H1 (cell line): ENCODE data around the gene ZNF689. TPM values are rescaled to one million over a fixed set of nuclear protein-coding genes. Genes with fewer than 3 reads are reported as not detected.

Experiments used
- ASH2L ChIP-seq: fragments of 200-600, 300-600 bp; sonication (generic); IDR thresholded peaks from one replicate; pipeline ENCODE4 v1.7.1; 2017; ENCODE audit warnings: low read length
- CREB1 ChIP-seq: IDR thresholded peaks from 2 replicates; pipeline ENCODE4 v1.6.1; 2012; ENCODE audit warnings: inconsistent platforms
- E2F6 ChIP-seq: IDR thresholded peaks from 2 replicates; pipeline ENCODE4 v1.6.1; 2012; ENCODE audit warnings: inconsistent platforms
- FOSL1 ChIP-seq: IDR thresholded peaks from 2 replicates; pipeline ENCODE4 v1.6.1; 2011; ENCODE audit warnings: mild to moderate bottlenecking, low read depth, low read length, moderate library complexity; ENCODE audit not compliant: insufficient read depth
- HDAC2 ChIP-seq, 2 experiments: fragments of 300-600 bp in 1 of 2; sonication (generic) in 1 of 2; IDR thresholded peaks; 2 replicates each; pipeline ENCODE4 v1.6.1; 2011 to 2012; ENCODE audit warnings: low read depth in 2 of 2, low read length in 2 of 2, mild to moderate bottlenecking in 2 of 2, moderate library complexity in 2 of 2, borderline replicate concordance in 1 of 2, inconsistent platforms in 1 of 2
- JUND ChIP-seq: IDR thresholded peaks from 2 replicates; pipeline ENCODE4 v1.6.1; 2011; ENCODE audit warnings: mild to moderate bottlenecking, improper control_type of control experiment, low read length
- KDM4A ChIP-seq: IDR thresholded peaks from one replicate; pipeline ENCODE4 v1.7.1; 2012; ENCODE audit warnings: low read depth, mild to moderate bottlenecking, moderate library complexity, low read length, inconsistent platforms; ENCODE audit not compliant: severe bottlenecking
- PHF8 ChIP-seq: fragments of 200-600 bp; sonication (generic); conservative IDR thresholded peaks from 2 replicates; pipeline ENCODE4 v1.7.1; 2012; ENCODE audit warnings: low read depth, mild to moderate bottlenecking, inconsistent platforms, low read length, moderate library complexity
- POLR2AphosphoS5 ChIP-seq: IDR thresholded peaks from 2 replicates; pipeline ENCODE4 v1.6.1; 2011; ENCODE audit warnings: low read depth, low read length
- RAD21 ChIP-seq, 2 experiments: IDR thresholded peaks in 1 of 2; conservative IDR thresholded peaks in 1 of 2; 2 replicates each; pipeline ENCODE4 v1.6.1; 2011; ENCODE audit warnings: low read depth in 2 of 2, low read length in 2 of 2, improper control_type of control experiment in 1 of 2, inconsistent platforms in 1 of 2, mild to moderate bottlenecking in 1 of 2, moderate library complexity in 1 of 2
- RNF2 ChIP-seq: fragments of 200-900, 300-1000 bp; sonication (generic); IDR thresholded peaks from 2 replicates; pipeline ENCODE4 v1.7.1; 2016; ENCODE audit warnings: borderline replicate concordance, low read depth, mild to moderate bottlenecking, antibody characterized with exemption, low read length; ENCODE audit not compliant: poor library complexity, severe bottlenecking; ENCODE audit errors: missing control alignments
- SIN3A ChIP-seq, 2 experiments: IDR thresholded peaks in 1 of 2; conservative IDR thresholded peaks in 1 of 2; 2 replicates each; pipeline ENCODE4 v1.6.1; 2011 to 2012; ENCODE audit warnings: low read length in 2 of 2, improper control_type of control experiment in 1 of 2, low read depth in 1 of 2, mild to moderate bottlenecking in 1 of 2
- SP1 ChIP-seq: IDR thresholded peaks from 2 replicates; pipeline ENCODE4 v1.6.1; 2011; ENCODE audit warnings: low read depth, low read length
- polyA plus RNA-seq, 7 experiments: library from polyadenylated mRNA; depleted of rRNA in 3 of 7; stranded (reverse) in 5 of 7; unstranded in 2 of 7; fragments of >200 nt in 5 of 7; fragments of 200-250 nt in 2 of 7; gene quantifications; 1 replicate in 5 of 7; 2 replicates in 1 of 7; 4 replicates in 1 of 7; pipeline versions ENCODE4 v1.2.1 to v1.2.3, GENCODE V29; 2011 to 2013; ENCODE audit warnings: missing spikeins in 2 of 7, mixed read lengths in 2 of 7
- total RNA-seq: library from RNA; stranded (reverse); fragmentation: NEBNext Ultra II Directional; extraction: Animal tissue kit (Norgen Biotek cat#: 25700); gene quantifications from 2 replicates; pipeline ENCODE4 v1.2.1, GENCODE V29; 2021

ZNF689 gene
- total and polyA plus RNA-seq, 2 of the 8 experiments (the other 6 are each of a cell fraction or from before 2014, with no cell fraction given): 14.3 to 15.3 TPM

DNA sequence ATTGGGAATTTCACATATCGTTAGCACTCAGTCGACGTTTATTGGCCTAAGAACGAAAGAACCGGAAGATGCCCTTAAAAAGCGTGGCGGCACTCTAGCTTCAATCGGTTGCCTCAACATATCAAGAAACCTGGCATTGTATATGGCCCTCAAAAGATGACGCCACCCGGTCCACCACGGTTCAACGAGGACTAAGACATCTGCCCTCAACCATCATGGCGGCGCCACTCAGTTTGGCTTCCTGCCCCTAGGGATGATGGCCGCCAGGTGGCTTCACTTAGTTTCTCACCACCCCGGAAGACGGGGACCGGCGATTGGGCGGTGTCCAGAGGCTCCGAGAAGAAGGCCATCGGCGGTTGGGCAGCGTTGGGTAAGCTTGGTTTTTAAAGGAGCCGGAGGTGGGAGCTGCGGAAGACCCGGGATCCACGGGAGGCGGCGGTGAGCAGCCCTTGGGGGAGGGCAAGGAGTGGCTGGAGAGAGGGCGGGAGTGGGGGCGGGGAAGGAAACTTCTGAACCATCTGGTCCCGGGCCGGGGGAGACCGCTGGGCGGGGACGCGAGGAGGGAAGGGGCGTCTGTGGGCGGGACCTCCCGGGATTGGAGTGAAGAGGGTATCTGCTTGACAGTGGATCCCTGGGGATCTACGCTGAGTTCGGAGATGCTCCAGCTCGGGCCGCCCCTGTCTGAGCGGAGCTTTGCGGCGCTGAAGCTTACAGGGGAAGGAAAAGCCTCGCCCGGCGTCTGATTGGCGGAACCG is 40.4 kb upstream of the ZNF689 start, which contains the start of gene PRR14 (continued):
- TF ChIP-seq FOSL1: no peak
- peak; percentile 98 for TF ChIP-seq SP1
- no peak for TF ChIP-seq RAD21 (IDR thresholded peaks at IDR 0.05 in 1 of 2, conservative IDR thresholded peaks at IDR 0.05 in 1 of 2; ENCODE audit: low read depth in 2 of 2, low read length in 2 of 2)
- peak; percentile 38; the same call in 1 of the 2 replicates for TF ChIP-seq E2F6
- TF ChIP-seq POLR2AphosphoS5: peak; percentile 17; the same call in 1 of the 2 replicates
- TF ChIP-seq CREB1: peak; percentile 94
- TF ChIP-seq PHF8: 0 out of 2 replicates have a peak, but pooled peaks have one; percentile 6
- no peak for TF ChIP-seq RNF2
- TF ChIP-seq HDAC2 (IDR thresholded peaks at IDR 0.05; ENCODE audit: borderline replicate concordance in 1 of 2, low read depth in 2 of 2, low read length in 2 of 2): no peak
- TF ChIP-seq ASH2L: no peak
- TF ChIP-seq JUND: peak; percentile 77; the same call in 1 of the 2 replicates
- TF ChIP-seq KDM4A: no peak
- TF ChIP-seq SIN3A (conservative IDR thresholded peaks at IDR 0.05 in 1 of 2, IDR thresholded peaks at IDR 0.05 in 1 of 2; ENCODE audit: low read depth in 1 of 2, low read length in 2 of 2): peak; percentile 12 to 63; a peak in 1 of 4 replicates
